ENCODE results near the gene SIGLECL1.

The SIGLECL1 gene

DNA sequence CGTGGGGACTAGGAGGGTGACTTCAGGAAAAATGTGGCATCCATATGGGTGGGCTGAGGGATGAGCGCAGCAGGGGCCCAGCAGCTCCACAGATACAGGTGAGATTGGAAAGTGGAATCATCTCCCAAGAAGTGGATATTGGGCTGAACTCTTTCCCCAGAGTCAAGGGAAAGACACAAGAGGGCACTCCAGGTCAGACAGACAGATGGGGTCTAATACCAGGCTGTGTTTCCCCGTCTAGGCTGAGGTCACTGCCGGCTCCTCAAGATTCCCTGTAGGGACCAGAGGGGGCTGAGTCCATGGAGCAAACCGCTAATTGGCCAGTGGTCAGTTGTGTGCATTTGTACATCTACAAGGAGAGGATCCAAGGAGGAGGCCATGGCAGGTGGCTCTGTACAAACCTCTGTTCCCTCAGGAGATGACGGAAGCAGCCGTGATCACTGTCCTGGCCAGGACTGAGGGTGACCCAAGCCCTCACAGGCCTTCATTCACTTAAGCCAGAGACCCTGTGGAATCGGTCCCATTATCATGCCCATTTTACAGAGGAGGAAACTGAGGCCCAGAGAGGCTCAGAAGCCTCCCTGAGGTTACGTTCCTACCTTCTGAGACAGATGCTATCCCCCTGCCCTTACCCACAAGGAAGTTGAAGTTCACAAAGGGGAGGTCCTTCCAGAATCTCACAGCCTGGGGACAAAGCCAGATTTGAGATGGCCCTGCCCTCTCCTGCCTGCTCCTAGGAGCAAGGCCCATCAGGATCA, 45.6 kb downstream of the SIGLECL1 start:
- Histone ChIP-seq H3K27me3 (ENCODE audit: insufficient read depth, insufficient read length) (no peaks in the 10 kb centered on the region), H3K9me3 (ENCODE audit: insufficient read depth, low read length) (no peaks in the 10 kb centered on the region), H3K36me3 (ENCODE audit: insufficient read depth, insufficient read length, low read length) (no peaks in the 10 kb centered on the region), H3K9ac (ENCODE audit: insufficient read length, low read depth) (peak overlapping the region; percentile 53), H3K4me3 (ENCODE audit: insufficient read length, low read depth) (no peak overlapping the region), H3K4me1 (ENCODE audit: insufficient read depth, insufficient read length) (peaks cover 24% of the 10 kb centered on the region)
- no peak for DNase-seq (ENCODE audit: low read depth, low spot score)
- TF ChIP-seq YY1 (IDR thresholded peaks at IDR 0.05; ENCODE audit: insufficient read depth, insufficient read length) (no peak), ZNF274 (IDR thresholded peaks at IDR 0.05; ENCODE audit: low read depth, low read length) (no peak), SUZ12 (IDR thresholded peaks at IDR 0.05; ENCODE audit: extremely low read depth, insufficient read depth, insufficient read length) (no peak)

DNA sequence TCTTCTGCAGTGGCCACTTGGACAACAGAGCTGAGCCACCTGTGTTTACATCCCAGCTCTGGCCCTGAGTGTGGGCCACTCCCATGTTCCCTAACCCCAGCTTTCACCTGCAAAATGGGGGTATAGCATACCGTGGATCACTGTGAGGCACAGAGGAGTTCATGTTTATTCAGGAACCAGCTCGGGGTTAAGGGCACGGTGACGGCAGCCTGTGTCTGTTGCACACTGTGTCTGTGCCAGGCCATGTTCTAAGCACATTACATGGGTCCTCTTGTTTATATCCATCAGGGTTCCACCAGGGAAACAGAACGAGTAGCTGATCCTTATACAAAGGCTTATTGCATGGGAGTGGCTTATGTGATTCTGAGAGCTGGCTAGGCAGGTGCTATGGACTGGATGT, 46.5 kb downstream of the SIGLECL1 start:
- no peak for DNase-seq (ENCODE audit: low read depth, low spot score)
- Histone ChIP-seq H3K36me3 (ENCODE audit: insufficient read depth, insufficient read length, low read length) (no peaks in the 10 kb centered on the region), H3K27me3 (ENCODE audit: insufficient read depth, insufficient read length) (no peaks in the 10 kb centered on the region), H3K9me3 (ENCODE audit: insufficient read depth, low read length) (no peaks in the 10 kb centered on the region), H3K4me1 (ENCODE audit: insufficient read depth, insufficient read length) (peaks cover 23% of the 10 kb centered on the region), H3K9ac (ENCODE audit: insufficient read length, low read depth) (no peak overlapping the region), H3K4me3 (ENCODE audit: insufficient read length, low read depth) (no peak overlapping the region)
- TF ChIP-seq ZNF274 (IDR thresholded peaks at IDR 0.05; ENCODE audit: low read depth, low read length) (no peak), YY1 (IDR thresholded peaks at IDR 0.05; ENCODE audit: insufficient read depth, insufficient read length) (no peak), SUZ12 (IDR thresholded peaks at IDR 0.05; ENCODE audit: extremely low read depth, insufficient read depth, insufficient read length) (no peak)

- no peaks in the 10 kb centered on the region for H3K36me3 ChIP-seq (ENCODE audit: insufficient read depth, insufficient read length, low read length)
- peaks cover 15% of the 10 kb centered on the region for H3K9me3 ChIP-seq (ENCODE audit: insufficient read depth, low read length)
- no peak overlapping the region for H3K9ac ChIP-seq (ENCODE audit: insufficient read length, low read depth)
- TF ChIP-seq SUZ12 (IDR thresholded peaks at IDR 0.05; ENCODE audit: extremely low read depth, insufficient read depth, insufficient read length), result no peak
- no peak for TF ChIP-seq ZNF274 (IDR thresholded peaks at IDR 0.05; ENCODE audit: low read depth, low read length)
- TF ChIP-seq YY1 (IDR thresholded peaks at IDR 0.05; ENCODE audit: insufficient read depth, insufficient read length), result no peak
- H3K4me3 ChIP-seq (ENCODE audit: insufficient read length, low read depth), result no peak overlapping the region
- peaks cover 5% of the 10 kb centered on the region for H3K4me1 ChIP-seq (ENCODE audit: insufficient read depth, insufficient read length)
- no peaks in the 10 kb centered on the region for H3K27me3 ChIP-seq (ENCODE audit: insufficient read depth, insufficient read length)
- DNase-seq (ENCODE audit: low read depth, low spot score), result no peak
These were observed 50.4 kb downstream of the SIGLECL1 start for GRCh38 chr19:51301266-51301665.

GRCh38 chr19:51305479-51305878, 54.6 kb downstream of the SIGLECL1 start:
- H3K9me3 ChIP-seq (ENCODE audit: insufficient read depth, low read length), result peaks cover 15% of the 10 kb centered on the region
- DNase-seq (ENCODE audit: low read depth, low spot score), result no peak
- no peaks in the 10 kb centered on the region for H3K36me3 ChIP-seq (ENCODE audit: insufficient read depth, insufficient read length, low read length)
- no peaks in the 10 kb centered on the region for H3K27me3 ChIP-seq (ENCODE audit: insufficient read depth, insufficient read length)
- no peak overlapping the region for H3K4me3 ChIP-seq (ENCODE audit: insufficient read length, low read depth)
- no peak for TF ChIP-seq SUZ12 (IDR thresholded peaks at IDR 0.05; ENCODE audit: extremely low read depth, insufficient read depth, insufficient read length)
- TF ChIP-seq ZNF274 (IDR thresholded peaks at IDR 0.05; ENCODE audit: low read depth, low read length), result no peak
- TF ChIP-seq YY1 (IDR thresholded peaks at IDR 0.05; ENCODE audit: insufficient read depth, insufficient read length), result no peak
- H3K4me1 ChIP-seq (ENCODE audit: insufficient read depth, insufficient read length), result no peaks in the 10 kb centered on the region
- no peak overlapping the region for H3K9ac ChIP-seq (ENCODE audit: insufficient read length, low read depth)

DNA sequence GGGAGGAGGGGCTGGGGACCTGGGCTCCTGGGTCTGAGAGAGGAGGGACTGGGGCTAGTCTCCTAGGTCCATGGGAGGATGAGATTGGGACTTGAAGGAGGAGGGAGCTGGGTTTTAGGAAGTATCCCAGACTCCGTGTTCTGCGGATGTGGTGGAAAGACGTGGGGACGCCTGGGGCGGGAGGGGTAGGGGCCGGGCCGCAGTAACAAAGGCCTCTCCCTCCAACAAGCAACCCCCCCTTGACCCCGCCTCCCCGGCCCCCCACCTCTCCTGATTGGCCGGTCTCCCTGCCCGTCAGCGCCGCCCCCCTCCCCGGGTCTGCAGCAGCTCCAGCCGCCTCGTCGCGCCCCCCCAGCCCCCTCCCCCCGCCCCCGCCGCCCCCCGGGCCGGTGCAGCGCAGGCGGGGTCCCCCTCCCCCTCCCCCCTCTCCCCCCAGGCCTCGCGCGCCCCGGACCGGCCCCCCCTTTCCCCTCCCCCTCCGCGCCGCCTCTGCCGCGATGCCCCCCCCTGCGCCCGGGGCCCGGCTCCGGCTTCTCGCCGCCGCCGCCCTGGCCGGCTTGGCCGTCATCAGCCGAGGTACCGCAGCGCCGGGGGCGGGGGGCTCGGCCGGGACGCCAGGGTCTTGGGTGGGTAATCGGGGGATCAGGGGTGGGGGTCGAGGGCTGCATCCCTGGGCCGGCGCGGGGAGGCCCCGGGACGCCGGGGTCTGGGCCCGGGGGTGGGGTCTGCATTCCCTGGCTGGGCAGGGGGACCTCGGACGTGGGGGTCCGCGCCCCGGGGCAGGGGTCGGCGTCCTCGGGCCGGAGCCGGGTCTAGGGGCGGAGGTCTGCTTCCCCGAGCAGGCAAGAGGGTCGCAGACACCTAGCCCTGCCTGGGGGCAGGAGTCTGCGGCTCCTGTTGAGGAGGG, 60.7 kb downstream of the SIGLECL1 start, which contains the start of gene IGLON5:
TSS of gene IGLON5 (plus strand) at position 294 of the 907 bp plus-strand sequence. CDS start at position 498, 204 bp downstream.
- no peaks in the 10 kb centered on the region for H3K4me1 ChIP-seq (ENCODE audit: insufficient read depth, insufficient read length)
- no peaks in the 10 kb centered on the region for H3K9me3 ChIP-seq (ENCODE audit: insufficient read depth, low read length)
- H3K27me3 ChIP-seq (ENCODE audit: insufficient read depth, insufficient read length), result no peaks in the 10 kb centered on the region
- DNase-seq (ENCODE audit: low read depth, low spot score), result no peak
- TF ChIP-seq ZNF274 (IDR thresholded peaks at IDR 0.05; ENCODE audit: low read depth, low read length) (no peak), YY1 (IDR thresholded peaks at IDR 0.05; ENCODE audit: insufficient read depth, insufficient read length) (no peak), SUZ12 (IDR thresholded peaks at IDR 0.05; ENCODE audit: extremely low read depth, insufficient read depth, insufficient read length) (no peak)
- H3K4me3 ChIP-seq (ENCODE audit: insufficient read length, low read depth), result peak within 1 kb of the TSS; percentile 26
- H3K36me3 ChIP-seq (ENCODE audit: insufficient read depth, insufficient read length, low read length), result no peaks in the 10 kb centered on the region
- peak within 1 kb of the TSS; percentile 36 for H3K9ac ChIP-seq (ENCODE audit: insufficient read length, low read depth)

- DNase-seq (ENCODE audit: low read depth, low spot score), result no peak
- no peaks in the 10 kb centered on the region for H3K9me3 ChIP-seq (ENCODE audit: insufficient read depth, low read length)
- H3K4me3 ChIP-seq (ENCODE audit: insufficient read length, low read depth), result no peak overlapping the region
- H3K4me1 ChIP-seq (ENCODE audit: insufficient read depth, insufficient read length), result peaks cover 5% of the 10 kb centered on the region
- no peaks in the 10 kb centered on the region for H3K36me3 ChIP-seq (ENCODE audit: insufficient read depth, insufficient read length, low read length)
- no peak overlapping the region for H3K9ac ChIP-seq (ENCODE audit: insufficient read length, low read depth)
- TF ChIP-seq SUZ12 (IDR thresholded peaks at IDR 0.05; ENCODE audit: extremely low read depth, insufficient read depth, insufficient read length) (no peak), ZNF274 (IDR thresholded peaks at IDR 0.05; ENCODE audit: low read depth, low read length) (no peak), YY1 (IDR thresholded peaks at IDR 0.05; ENCODE audit: insufficient read depth, insufficient read length) (no peak)
- H3K27me3 ChIP-seq (ENCODE audit: insufficient read depth, insufficient read length), result no peaks in the 10 kb centered on the region
These were observed 65.8 kb downstream of the SIGLECL1 start for GRCh38 chr19:51316688-51317087.

GRCh38 chr19:51317376-51317775, 66.5 kb downstream of the SIGLECL1 start:
- no peaks in the 10 kb centered on the region for H3K36me3 ChIP-seq (ENCODE audit: insufficient read depth, insufficient read length, low read length)
- no peaks in the 10 kb centered on the region for H3K27me3 ChIP-seq (ENCODE audit: insufficient read depth, insufficient read length)
- peaks cover 5% of the 10 kb centered on the region for H3K4me1 ChIP-seq (ENCODE audit: insufficient read depth, insufficient read length)
- no peak overlapping the region for H3K4me3 ChIP-seq (ENCODE audit: insufficient read length, low read depth)
- H3K9me3 ChIP-seq (ENCODE audit: insufficient read depth, low read length), result no peaks in the 10 kb centered on the region
- TF ChIP-seq YY1 (IDR thresholded peaks at IDR 0.05; ENCODE audit: insufficient read depth, insufficient read length) (no peak), SUZ12 (IDR thresholded peaks at IDR 0.05; ENCODE audit: extremely low read depth, insufficient read depth, insufficient read length) (no peak), ZNF274 (IDR thresholded peaks at IDR 0.05; ENCODE audit: low read depth, low read length) (no peak)
- DNase-seq (ENCODE audit: low read depth, low spot score), result no peak
- H3K9ac ChIP-seq (ENCODE audit: insufficient read length, low read depth), result no peak overlapping the region

Data from NT2/D1 (cell line).